Natural killer cell treated with Interleukin-12 subunit alpha and Interleukin-12 subunit beta and Interleukin-15 and Interleukin-18, amount 100 ng/mL, for 72 hours (primary cell): ENCODE data around the gene HIBADH. TPM values are rescaled to one million over a fixed set of nuclear protein-coding genes. Genes with fewer than 3 reads are reported as not detected.

ENCODE experiments used
- ATAC-seq, 2 donors: fragments of 150-1000 bp; cut with Tn5 transposase in 1 of 2; sonication (Bioruptor Pico), chemical (Tn5 transposase) in 1 of 2; 2 replicates each; pipeline ENCODE4 v1.10.0; 2021
- DNase-seq: peaks from one replicate; pipeline ENCODE4 v3.0.0; 2022; ENCODE audit warnings: low spot score
- H3K27ac Mint-ChIP-seq, 2 donors: 1 replicate in 1 of 2; 2 replicates in 1 of 2; pipeline ENCODE4 v1.8.0; 2022; ENCODE audit warnings: mixed read lengths in 2 of 2, mild to moderate bottlenecking in 1 of 2, moderate library complexity in 1 of 2
- H3K27me3 Mint-ChIP-seq, 2 donors: 1 replicate in 1 of 2; 2 replicates in 1 of 2; pipeline ENCODE4 v1.8.0; 2022; ENCODE audit warnings: mixed read lengths in 2 of 2
- H3K36me3 Mint-ChIP-seq: one replicate; pipeline ENCODE4 v1.8.0; 2022; ENCODE audit warnings: mixed read lengths
- H3K4me1 Mint-ChIP-seq, 2 donors: 1 replicate in 1 of 2; 2 replicates in 1 of 2; pipeline ENCODE4 v1.8.0; 2022; ENCODE audit warnings: low read depth in 2 of 2, mixed read lengths in 2 of 2, mild to moderate bottlenecking in 1 of 2
- H3K4me3 Mint-ChIP-seq: one replicate; pipeline ENCODE4 v1.8.0; 2022; ENCODE audit warnings: mixed read lengths
- H3K9me3 Mint-ChIP-seq: 2 replicates; pipeline ENCODE4 v1.8.0; 2022; ENCODE audit warnings: mixed read lengths
- total RNA-seq, 2 donors: library from RNA; stranded (reverse); gene quantifications; one replicate each; pipeline ENCODE4 v1.2.3, GENCODE V29; 2022

Gene HIBADH
- total RNA-seq, 2 donors from 2014 or later: 8.9 to 11.4 TPM

DNA sequence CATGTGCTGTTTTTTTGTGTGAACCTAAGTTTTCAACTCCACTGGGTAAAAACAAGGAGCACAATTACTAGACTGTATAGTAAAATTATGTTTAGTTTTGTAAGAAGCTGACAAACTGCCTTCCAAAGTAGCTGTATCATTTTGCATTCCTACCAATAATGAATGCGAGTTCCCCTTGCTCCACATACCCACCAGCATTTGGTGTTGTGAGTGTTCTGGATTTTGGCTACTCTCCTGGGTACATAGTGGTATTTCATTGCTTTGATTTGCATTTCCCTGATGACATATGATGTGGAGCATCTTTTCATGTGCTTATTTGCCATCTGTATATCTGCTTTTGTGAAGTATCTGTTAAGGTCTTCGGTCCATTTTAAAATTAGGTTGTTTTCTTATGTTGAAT is 178.2 kb downstream of the HIBADH start:
- Mint-ChIP-seq H3K4me3 (no peak overlapping the region), H3K9me3 (no peaks in the 10 kb centered on the region), H3K4me1 (no peaks in the 10 kb centered on the region), H3K27me3 (peaks cover 7 to 8% of the 10 kb centered on the region in 2 donors), H3K36me3 (no peaks in the 10 kb centered on the region), H3K27ac (no peak overlapping the region)
- DNase-seq (no peak), ATAC-seq (no peak)

GRCh38 chr7:27482219-27482618 is 180.5 kb downstream of the HIBADH start:
- H3K27me3 Mint-ChIP-seq: peaks cover 13 to 18% of the 10 kb centered on the region in 2 donors
- no peak overlapping the region for H3K4me3 Mint-ChIP-seq
- ATAC-seq: peak in 1 of 2 donors; percentile 13
- H3K36me3 Mint-ChIP-seq: no peaks in the 10 kb centered on the region
- H3K9me3 Mint-ChIP-seq: no peaks in the 10 kb centered on the region
- no peaks in the 10 kb centered on the region for H3K4me1 Mint-ChIP-seq
- no peak for DNase-seq
- H3K27ac Mint-ChIP-seq: no peak overlapping the region

- Mint-ChIP-seq H3K4me1 (no peaks in the 10 kb centered on the region), H3K9me3 (no peaks in the 10 kb centered on the region), H3K27ac (no peak overlapping the region), H3K36me3 (no peaks in the 10 kb centered on the region), H3K27me3 (peaks cover 11 to 30% of the 10 kb centered on the region in 2 donors), H3K4me3 (no peak overlapping the region)
- no peak for DNase-seq
- ATAC-seq: no peak
Measured at GRCh38 chr7:27478556-27478955, 184.1 kb downstream of the HIBADH start.

DNA sequence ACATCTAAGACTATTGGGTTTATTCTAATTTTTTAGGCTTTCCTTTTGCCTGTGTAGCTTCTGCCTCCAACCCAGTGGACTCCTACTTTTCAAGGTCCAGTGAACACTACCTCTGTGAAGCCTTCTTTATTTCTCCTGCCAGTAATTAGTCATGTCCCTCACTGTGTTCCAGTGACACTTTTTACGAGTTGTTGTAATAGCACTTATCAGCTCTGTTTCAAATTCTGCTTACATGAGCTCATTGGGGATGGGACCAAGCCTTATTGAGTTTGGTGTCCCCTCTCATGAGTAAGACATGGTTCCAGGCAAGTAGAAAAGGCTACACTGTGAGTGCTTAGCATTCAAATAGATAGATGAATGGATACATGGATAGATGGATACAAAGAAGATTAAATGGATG is 184.6 kb downstream of the HIBADH start:
- Mint-ChIP-seq H3K9me3 (no peaks in the 10 kb centered on the region), H3K4me1 (no peaks in the 10 kb centered on the region), H3K36me3 (no peaks in the 10 kb centered on the region), H3K27me3 (peaks cover 10 to 34% of the 10 kb centered on the region in 2 donors), H3K4me3 (no peak overlapping the region), H3K27ac (no peak overlapping the region)
- no peak for ATAC-seq
- DNase-seq: no peak

GRCh38 chr7:27476493-27476892 is 186.2 kb downstream of the HIBADH start:
- H3K9me3 Mint-ChIP-seq: no peaks in the 10 kb centered on the region
- H3K4me1 Mint-ChIP-seq: no peaks in the 10 kb centered on the region
- no peak overlapping the region for H3K27ac Mint-ChIP-seq
- H3K27me3 Mint-ChIP-seq: peaks cover 10 to 39% of the 10 kb centered on the region in 2 donors
- no peak overlapping the region for H3K4me3 Mint-ChIP-seq
- no peaks in the 10 kb centered on the region for H3K36me3 Mint-ChIP-seq
- no peak for ATAC-seq
- no peak for DNase-seq

Other genes with a start within 250 kb of the HIBADH start
- 100 to 1,000 TPM in 1 of 2 donors, 10 to 100 TPM in 1; 90.6 to 133 TPM for gene TAX1BP1, start 77.3 kb upstream of the HIBADH start, total RNA-seq